Activated T-cell treated with anti-CD3 and anti-CD28 coated beads, Interleukin-2, amount 50 U/mL, for 24 hours (primary cell): ENCODE results near the gene S100B.

ENCODE experiments used
- DNase-seq: peaks from one replicate; pipeline ENCODE4 v3.0.0-alpha.2; 2020
- H3K27ac Mint-ChIP-seq: 2 replicates; pipeline ENCODE4 v1.8.0; 2020; ENCODE audit warnings: mild to moderate bottlenecking, mixed read lengths
- H3K27me3 Mint-ChIP-seq: 2 replicates; pipeline ENCODE4 v1.8.0; 2020; ENCODE audit warnings: mixed read lengths
- H3K36me3 Mint-ChIP-seq: 2 replicates; pipeline ENCODE4 v1.8.0; 2020; ENCODE audit warnings: low read depth, mixed read lengths
- H3K4me1 Mint-ChIP-seq: 2 replicates; pipeline ENCODE4 v1.8.0; 2020; ENCODE audit warnings: low read depth, mixed read lengths
- H3K4me3 Mint-ChIP-seq: 2 replicates; pipeline ENCODE4 v1.8.0; 2020; ENCODE audit warnings: mild to moderate bottlenecking, moderate library complexity, mixed read lengths
- H3K9me3 Mint-ChIP-seq: 2 replicates; pipeline ENCODE4 v1.8.0; 2020; ENCODE audit warnings: mixed read lengths

The S100B gene

GRCh38 chr21:46568562-46568961 lies 36.3 kb downstream of the S100B start:
- Mint-ChIP-seq H3K4me1 (peaks cover 38% of the 10 kb centered on the region), H3K9me3 (peaks cover 9% of the 10 kb centered on the region), H3K4me3 (no peak overlapping the region), H3K27ac (no peak overlapping the region), H3K27me3 (no peaks in the 10 kb centered on the region), H3K36me3 (peaks cover 89% of the 10 kb centered on the region)
- no peak for DNase-seq

- Mint-ChIP-seq H3K27ac (peak overlapping the region; percentile 2), H3K36me3 (peaks cover 92% of the 10 kb centered on the region), H3K9me3 (peaks cover 9% of the 10 kb centered on the region), H3K4me1 (peaks cover 50% of the 10 kb centered on the region), H3K4me3 (no peak overlapping the region), H3K27me3 (no peaks in the 10 kb centered on the region)
- no peak for DNase-seq
Observed at GRCh38 chr21:46567348-46567747, 37.5 kb downstream of the S100B start.

GRCh38 chr21:46564391-46564790 lies 40.5 kb downstream of the S100B start:
- Mint-ChIP-seq H3K36me3 (peaks cover 97% of the 10 kb centered on the region), H3K27me3 (no peaks in the 10 kb centered on the region), H3K4me1 (peaks cover 76% of the 10 kb centered on the region), H3K9me3 (no peaks in the 10 kb centered on the region), H3K27ac (peak overlapping the region; percentile 59), H3K4me3 (no peak overlapping the region)
- DNase-seq = no peak

GRCh38 chr21:46562964-46563607 lies 41.8 kb downstream of the S100B start:
- H3K9me3 Mint-ChIP-seq = no peaks in the 10 kb centered on the region
- no peak for DNase-seq
- H3K27me3 Mint-ChIP-seq = no peaks in the 10 kb centered on the region
- peaks cover 93% of the 10 kb centered on the region for H3K36me3 Mint-ChIP-seq
- peaks cover 78% of the 10 kb centered on the region for H3K4me1 Mint-ChIP-seq
- no peak overlapping the region for H3K4me3 Mint-ChIP-seq
- peak overlapping the region; percentile 60 for H3K27ac Mint-ChIP-seq

GRCh38 chr21:46562472-46562871 lies 42.4 kb downstream of the S100B start:
- H3K4me3 Mint-ChIP-seq = no peak overlapping the region
- H3K27me3 Mint-ChIP-seq = no peaks in the 10 kb centered on the region
- no peaks in the 10 kb centered on the region for H3K9me3 Mint-ChIP-seq
- H3K36me3 Mint-ChIP-seq = peaks cover 91% of the 10 kb centered on the region
- DNase-seq = no peak
- H3K4me1 Mint-ChIP-seq = peaks cover 79% of the 10 kb centered on the region
- H3K27ac Mint-ChIP-seq = peak overlapping the region; percentile 60

- no peaks in the 10 kb centered on the region for H3K27me3 Mint-ChIP-seq
- H3K27ac Mint-ChIP-seq = peak overlapping the region; percentile 94
- DNase-seq = no peak
- H3K4me3 Mint-ChIP-seq = peak overlapping the region; percentile 67
- no peaks in the 10 kb centered on the region for H3K9me3 Mint-ChIP-seq
- peaks cover 92% of the 10 kb centered on the region for H3K36me3 Mint-ChIP-seq
- peaks cover 81% of the 10 kb centered on the region for H3K4me1 Mint-ChIP-seq
Observed at GRCh38 chr21:46561445-46562090, 43.3 kb downstream of the S100B start.

GRCh38 chr21:46560568-46561444 lies 44.1 kb downstream of the S100B start:
- no peaks in the 10 kb centered on the region for H3K9me3 Mint-ChIP-seq
- peak overlapping the region; percentile 67 for H3K4me3 Mint-ChIP-seq
- peak overlapping the region; percentile 94 for H3K27ac Mint-ChIP-seq
- peaks cover 89% of the 10 kb centered on the region for H3K36me3 Mint-ChIP-seq
- peaks cover 83% of the 10 kb centered on the region for H3K4me1 Mint-ChIP-seq
- no peaks in the 10 kb centered on the region for H3K27me3 Mint-ChIP-seq
- peak; percentile 39 for DNase-seq

GRCh38 chr21:46559291-46559983 lies 45.4 kb downstream of the S100B start:
- Mint-ChIP-seq H3K9me3 (no peaks in the 10 kb centered on the region), H3K36me3 (peaks cover 86% of the 10 kb centered on the region), H3K4me3 (peak overlapping the region; percentile 67)

GRCh38 chr21:46557919-46558392 lies 46.9 kb downstream of the S100B start:
- Mint-ChIP-seq H3K4me1 (peaks cover 81% of the 10 kb centered on the region), H3K9me3 (no peaks in the 10 kb centered on the region), H3K27me3 (no peaks in the 10 kb centered on the region), H3K36me3 (peaks cover 86% of the 10 kb centered on the region), H3K27ac (peak overlapping the region; percentile 48), H3K4me3 (no peak overlapping the region)
- no peak for DNase-seq

More at GRCh38 chr21:46559291-46559983, 45.4 kb downstream of the S100B start:
- peak; percentile 81 for DNase-seq
- Mint-ChIP-seq H3K4me1 (peaks cover 81% of the 10 kb centered on the region), H3K27me3 (no peaks in the 10 kb centered on the region), H3K27ac (peak overlapping the region; percentile 94)

- Mint-ChIP-seq H3K4me1 (peaks cover 81% of the 10 kb centered on the region), H3K9me3 (no peaks in the 10 kb centered on the region)
Observed at GRCh38 chr21:46557469-46557868, 47.4 kb downstream of the S100B start.

GRCh38 chr21:46556802-46557201 lies 48.1 kb downstream of the S100B start:
- no peaks in the 10 kb centered on the region for H3K27me3 Mint-ChIP-seq
- H3K4me3 Mint-ChIP-seq = no peak overlapping the region
- H3K9me3 Mint-ChIP-seq = no peaks in the 10 kb centered on the region
- peaks cover 79% of the 10 kb centered on the region for H3K36me3 Mint-ChIP-seq
- H3K27ac Mint-ChIP-seq = no peak overlapping the region
- no peak for DNase-seq
- peaks cover 81% of the 10 kb centered on the region for H3K4me1 Mint-ChIP-seq

More at GRCh38 chr21:46557469-46557868, 47.4 kb downstream of the S100B start:
- peak; percentile 26 for DNase-seq
- peaks cover 85% of the 10 kb centered on the region for H3K36me3 Mint-ChIP-seq
- H3K27me3 Mint-ChIP-seq = no peaks in the 10 kb centered on the region
- no peak overlapping the region for H3K27ac Mint-ChIP-seq
- H3K4me3 Mint-ChIP-seq = no peak overlapping the region

GRCh38 chr21:46555678-46556077 lies 49.2 kb downstream of the S100B start:
- Mint-ChIP-seq H3K27ac (peak overlapping the region; percentile 50), H3K4me1 (peaks cover 81% of the 10 kb centered on the region)

GRCh38 chr21:46555225-46555617 lies 49.7 kb downstream of the S100B start:
- DNase-seq = no peak
- Mint-ChIP-seq H3K9me3 (no peaks in the 10 kb centered on the region), H3K36me3 (peaks cover 73% of the 10 kb centered on the region), H3K4me3 (no peak overlapping the region), H3K27ac (no peak overlapping the region), H3K27me3 (no peaks in the 10 kb centered on the region), H3K4me1 (peaks cover 81% of the 10 kb centered on the region)

More at GRCh38 chr21:46555678-46556077, 49.2 kb downstream of the S100B start:
- no peaks in the 10 kb centered on the region for H3K27me3 Mint-ChIP-seq
- H3K4me3 Mint-ChIP-seq = no peak overlapping the region
- DNase-seq = no peak
- H3K36me3 Mint-ChIP-seq = peaks cover 73% of the 10 kb centered on the region
- no peaks in the 10 kb centered on the region for H3K9me3 Mint-ChIP-seq
